Tibial nerve (tissue), 4 donors: Measurements from ENCODE around the gene MLLT10.

Source experiments
- EP300 ChIP-seq, 2 donors: sonication (generic); formaldehyde crosslinking; IDR thresholded peaks; one replicate each; pipeline ENCODE4 v1.6.1; 2017; ENCODE audit warnings: antibody characterized with exemption in 2 of 2, mild to moderate bottlenecking in 1 of 2
- TF ChIP-seq, protein P1 (sequence below), 5 experiments: fragments of 200-600 bp in 3 of 5; fragments of 450-650 bp in 2 of 5; sonication (generic) in 3 of 5; IDR thresholded peaks; one replicate each; pipeline ENCODE4 v1.5.1; 2016 to 2019; ENCODE audit warnings: antibody characterized with exemption in 5 of 5, mild to moderate bottlenecking in 3 of 5, moderate library complexity in 2 of 5

DNA sequence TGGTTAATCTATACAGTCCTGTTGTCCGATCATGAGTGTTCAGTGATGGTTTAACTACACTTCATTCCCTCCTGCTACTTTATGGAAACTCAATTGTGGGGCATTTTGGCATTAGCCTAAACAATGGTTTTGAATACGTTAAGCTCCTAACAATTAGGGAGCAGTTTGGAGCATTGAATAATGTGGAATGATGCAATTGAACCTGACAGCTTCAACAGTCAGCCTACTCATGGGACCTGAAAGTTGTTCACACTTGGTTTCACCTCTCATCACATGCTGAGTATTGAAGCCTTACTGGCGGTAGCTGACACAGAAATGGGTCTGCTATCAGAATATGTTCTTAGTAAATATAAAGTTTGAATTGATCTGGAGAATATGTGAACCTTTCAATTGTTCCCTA, 186.1 kb downstream of the MLLT10 start:
- TF ChIP-seq, protein P1, sequence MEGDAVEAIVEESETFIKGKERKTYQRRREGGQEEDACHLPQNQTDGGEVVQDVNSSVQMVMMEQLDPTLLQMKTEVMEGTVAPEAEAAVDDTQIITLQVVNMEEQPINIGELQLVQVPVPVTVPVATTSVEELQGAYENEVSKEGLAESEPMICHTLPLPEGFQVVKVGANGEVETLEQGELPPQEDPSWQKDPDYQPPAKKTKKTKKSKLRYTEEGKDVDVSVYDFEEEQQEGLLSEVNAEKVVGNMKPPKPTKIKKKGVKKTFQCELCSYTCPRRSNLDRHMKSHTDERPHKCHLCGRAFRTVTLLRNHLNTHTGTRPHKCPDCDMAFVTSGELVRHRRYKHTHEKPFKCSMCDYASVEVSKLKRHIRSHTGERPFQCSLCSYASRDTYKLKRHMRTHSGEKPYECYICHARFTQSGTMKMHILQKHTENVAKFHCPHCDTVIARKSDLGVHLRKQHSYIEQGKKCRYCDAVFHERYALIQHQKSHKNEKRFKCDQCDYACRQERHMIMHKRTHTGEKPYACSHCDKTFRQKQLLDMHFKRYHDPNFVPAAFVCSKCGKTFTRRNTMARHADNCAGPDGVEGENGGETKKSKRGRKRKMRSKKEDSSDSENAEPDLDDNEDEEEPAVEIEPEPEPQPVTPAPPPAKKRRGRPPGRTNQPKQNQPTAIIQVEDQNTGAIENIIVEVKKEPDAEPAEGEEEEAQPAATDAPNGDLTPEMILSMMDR (IDR thresholded peaks at IDR 0.05) = no peak
- TF ChIP-seq EP300 (IDR thresholded peaks at IDR 0.05) = no peak
